HepG2 (cell line): ENCODE measurements around the gene HSF2BP. TPM values are rescaled to one million over a fixed set of nuclear protein-coding genes. Genes with fewer than 3 reads are reported as not detected.
A peak's percentile ranks its signal among the peaks of the same experiment; 100 is the strongest.

Source experiments
- CEBPG ChIP-seq: IDR thresholded peaks from 2 replicates; pipeline ENCODE4 v1.6.1; 2016
- EEA1 ChIP-seq: sonication (generic); formaldehyde crosslinking; IDR thresholded peaks from 2 replicates; pipeline ENCODE4 v1.5.1; 2020; ENCODE audit warnings: mild to moderate bottlenecking, missing genetic modification reagents, borderline replicate concordance
- FOXA3 ChIP-seq: IDR thresholded peaks from 2 replicates; pipeline ENCODE4 v1.6.1; 2016; ENCODE audit warnings: missing genetic modification reagents, missing compliant biosample characterization
- FOXO4 ChIP-seq: sonication (generic); formaldehyde crosslinking; conservative IDR thresholded peaks from 2 replicates; pipeline ENCODE4 v1.8.1; 2023; ENCODE audit warnings: missing genetic modification reagents
- HINFP ChIP-seq: sonication (generic); formaldehyde crosslinking; IDR thresholded peaks from 2 replicates; pipeline ENCODE4 v1.4.0; 2020; ENCODE audit warnings: low read depth, mild to moderate bottlenecking, missing genetic modification reagents
- IRF9 ChIP-seq: sonication (generic); formaldehyde crosslinking; IDR thresholded peaks from 2 replicates; pipeline ENCODE4 v1.8.0; 2022; ENCODE audit warnings: missing genetic modification reagents, mild to moderate bottlenecking, borderline replicate concordance
- KLF16 ChIP-seq, 2 experiments: sonication (generic) in 1 of 2; formaldehyde crosslinking in 1 of 2; IDR thresholded peaks; 2 replicates each; pipeline versions ENCODE4 v1.6.1 to v1.8.0; 2016 to 2023; ENCODE audit warnings: missing genetic modification reagents in 2 of 2, missing compliant biosample characterization in 1 of 2
- NFE2 ChIP-seq: sonication (generic); formaldehyde crosslinking; IDR thresholded peaks from 2 replicates; pipeline ENCODE4 v1.4.0; 2020; ENCODE audit warnings: missing genetic modification reagents
- PAWR ChIP-seq: sonication (generic); formaldehyde crosslinking; IDR thresholded peaks from 2 replicates; pipeline ENCODE4 v1.4.0; 2020; ENCODE audit warnings: missing genetic modification reagents, mild to moderate bottlenecking, borderline replicate concordance
- SMARCC2 ChIP-seq: fragments of 450-650 bp; IDR thresholded peaks from 2 replicates; pipeline ENCODE4 v1.6.1; 2017; ENCODE audit warnings: antibody characterized with exemption, mild to moderate bottlenecking
- TBL1XR1 ChIP-seq: fragments of 150-350 bp; IDR thresholded peaks from 2 replicates; pipeline ENCODE4 v1.6.1; 2014; ENCODE audit warnings: borderline replicate concordance, low read length; ENCODE audit not compliant: partially characterized antibody
- TRAFD1 ChIP-seq: sonication (generic); formaldehyde crosslinking; IDR thresholded peaks from 2 replicates; pipeline ENCODE4 v1.5.1; 2020; ENCODE audit warnings: missing genetic modification reagents, mild to moderate bottlenecking, borderline replicate concordance
- ZMAT3 ChIP-seq: sonication (generic); formaldehyde crosslinking; conservative IDR thresholded peaks from 2 replicates; pipeline ENCODE4 v1.7.0; 2021; ENCODE audit warnings: missing genetic modification reagents
- ZNF382 ChIP-seq: sonication (generic); formaldehyde crosslinking; IDR thresholded peaks from 2 replicates; pipeline ENCODE4 v1.5.0; 2020; ENCODE audit warnings: missing genetic modification reagents, mild to moderate bottlenecking, borderline replicate concordance
- ZNF501 ChIP-seq: sonication (generic); formaldehyde crosslinking; IDR thresholded peaks from 2 replicates; pipeline ENCODE4 v1.5.1; 2020; ENCODE audit warnings: mild to moderate bottlenecking, moderate library complexity, missing genetic modification reagents
- ZNF513 ChIP-seq: sonication (generic); formaldehyde crosslinking; conservative IDR thresholded peaks from 2 replicates; pipeline ENCODE4 v1.5.0; 2020; ENCODE audit warnings: missing genetic modification reagents
- ZNF558 ChIP-seq: sonication (generic); formaldehyde crosslinking; IDR thresholded peaks from 2 replicates; pipeline ENCODE4 v1.9.0; 2022; ENCODE audit warnings: mild to moderate bottlenecking, missing genetic modification reagents, borderline replicate concordance
- ZNF644 ChIP-seq: IDR thresholded peaks from 2 replicates; pipeline ENCODE4 v1.6.1; 2016; ENCODE audit warnings: low read depth
- ZSCAN31 ChIP-seq: sonication (generic); formaldehyde crosslinking; IDR thresholded peaks from 2 replicates; pipeline ENCODE4 v1.5.0; 2020; ENCODE audit warnings: low read depth, mild to moderate bottlenecking, missing genetic modification reagents
- polyA plus RNA-seq, 8 experiments: library from polyadenylated mRNA; depleted of rRNA in 3 of 8; stranded (reverse) in 7 of 8; unstranded in 1 of 8; fragments of >200 nt; fragmentation: Illumina TruSeq in 4 of 8; extraction: Trizol in 4 of 8; gene quantifications; 2 replicates each; pipeline versions ENCODE4 v1.2.1 to v1.2.3, GENCODE V29; 2011 to 2016; ENCODE audit warnings: low read depth in 4 of 8, missing spikeins in 1 of 8, mixed read lengths in 1 of 8; ENCODE audit not compliant: insufficient read depth in 1 of 8
- total RNA-seq, 5 experiments: library from RNA; depleted of rRNA; stranded (reverse); fragments of >200 nt; fragmentation: Illumina TruSeq; extraction: Trizol; gene quantifications; 2 replicates each; pipeline ENCODE4 v1.2.3, GENCODE V29; 2016; ENCODE audit warnings: low read depth in 1 of 5
- TF ChIP-seq, protein P1 (sequence below): sonication (generic); formaldehyde crosslinking; IDR thresholded peaks from 2 replicates; pipeline ENCODE4 v1.8.0; 2022; ENCODE audit warnings: mild to moderate bottlenecking, missing genetic modification reagents; ENCODE audit not compliant: insufficient replicate concordance

HSF2BP gene
- total and polyA plus RNA-seq, 2 of the 13 experiments (the other 11 are each of a cell fraction or from before 2014, with no cell fraction given): 0.67 to 2.2 TPM

- TF ChIP-seq, protein P1, sequence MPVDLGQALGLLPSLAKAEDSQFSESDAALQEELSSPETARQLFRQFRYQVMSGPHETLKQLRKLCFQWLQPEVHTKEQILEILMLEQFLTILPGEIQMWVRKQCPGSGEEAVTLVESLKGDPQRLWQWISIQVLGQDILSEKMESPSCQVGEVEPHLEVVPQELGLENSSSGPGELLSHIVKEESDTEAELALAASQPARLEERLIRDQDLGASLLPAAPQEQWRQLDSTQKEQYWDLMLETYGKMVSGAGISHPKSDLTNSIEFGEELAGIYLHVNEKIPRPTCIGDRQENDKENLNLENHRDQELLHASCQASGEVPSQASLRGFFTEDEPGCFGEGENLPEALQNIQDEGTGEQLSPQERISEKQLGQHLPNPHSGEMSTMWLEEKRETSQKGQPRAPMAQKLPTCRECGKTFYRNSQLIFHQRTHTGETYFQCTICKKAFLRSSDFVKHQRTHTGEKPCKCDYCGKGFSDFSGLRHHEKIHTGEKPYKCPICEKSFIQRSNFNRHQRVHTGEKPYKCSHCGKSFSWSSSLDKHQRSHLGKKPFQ (CRISPR knock-in tag): no peak
- no peak for TF ChIP-seq ZNF513
- 0 out of 2 replicates have a peak, but pooled peaks have one; percentile 49 for TF ChIP-seq ZSCAN31 (CRISPR knock-in tag)
- TF ChIP-seq ZNF644: peak; percentile 96
- TF ChIP-seq FOXA3: peak; percentile 87
- no peak for TF ChIP-seq ZNF501 (CRISPR knock-in tag)
- peak; percentile 61 for TF ChIP-seq TBL1XR1
- no peak for TF ChIP-seq ZNF382 (CRISPR knock-in tag)
- TF ChIP-seq ZMAT3: no peak
- TF ChIP-seq SMARCC2: no peak
- TF ChIP-seq CEBPG (CRISPR knock-in tag): peak; percentile 91
- no peak for TF ChIP-seq PAWR (CRISPR knock-in tag)
- TF ChIP-seq TRAFD1 (CRISPR knock-in tag): no peak
- TF ChIP-seq FOXO4: no peak
- TF ChIP-seq KLF16 (CRISPR knock-in tag; IDR thresholded peaks at IDR 0.05): peak in 1 of 2 experiments; percentile 38; a peak in 1 of 4 replicates
- no peak for TF ChIP-seq IRF9 (CRISPR knock-in tag)
- no peak for TF ChIP-seq EEA1 (CRISPR knock-in tag)
- TF ChIP-seq HINFP (CRISPR knock-in tag): no peak
- TF ChIP-seq NFE2 (CRISPR knock-in tag): no peak
- no peak for TF ChIP-seq ZNF558
These were observed 73.3 kb downstream of the HSF2BP start (continued) for GRCh38 chr21:43585924-43586413.
